NOMO-1 treated with DMSO at 0.1 percent for 48 hours (cell line): ENCODE measurements around the gene NDUFV1.

Experiments
- DNase-seq: peaks from one replicate; lab custom pipeline; 2025; ENCODE audit not compliant: unreplicated experiment; lab: John Stamatoyannopoulos, UW

The NDUFV1 gene

DNA sequence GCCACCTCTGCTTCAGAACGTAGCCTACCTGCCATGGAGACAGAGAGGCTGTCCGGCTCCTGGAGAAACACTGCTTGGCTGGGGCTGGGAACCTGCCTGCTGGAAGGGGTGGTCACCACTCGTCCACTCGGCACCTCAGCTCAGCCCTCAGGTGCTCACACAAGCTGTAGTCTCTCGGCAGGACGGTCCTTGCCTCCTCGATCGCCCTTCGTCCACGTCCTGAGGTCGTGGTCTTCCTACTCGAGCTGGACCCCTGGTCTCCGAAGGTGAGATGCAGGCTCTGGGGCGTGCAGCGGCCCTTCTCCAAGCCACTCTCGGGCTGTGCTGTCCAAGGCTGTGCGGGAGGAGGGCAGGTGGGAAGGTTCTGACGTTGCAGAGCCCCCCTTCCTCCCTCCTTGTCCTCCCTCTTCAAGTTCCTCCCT, 32.7 kb downstream of the NDUFV1 start, which contains the start of gene TBX10:
Gene TBX10, minus strand, starts transcription at position 326 of the 422 bp plus-strand sequence. Its CDS starts 291 bp downstream, at position 35.
- DNase-seq = no peak

DNA sequence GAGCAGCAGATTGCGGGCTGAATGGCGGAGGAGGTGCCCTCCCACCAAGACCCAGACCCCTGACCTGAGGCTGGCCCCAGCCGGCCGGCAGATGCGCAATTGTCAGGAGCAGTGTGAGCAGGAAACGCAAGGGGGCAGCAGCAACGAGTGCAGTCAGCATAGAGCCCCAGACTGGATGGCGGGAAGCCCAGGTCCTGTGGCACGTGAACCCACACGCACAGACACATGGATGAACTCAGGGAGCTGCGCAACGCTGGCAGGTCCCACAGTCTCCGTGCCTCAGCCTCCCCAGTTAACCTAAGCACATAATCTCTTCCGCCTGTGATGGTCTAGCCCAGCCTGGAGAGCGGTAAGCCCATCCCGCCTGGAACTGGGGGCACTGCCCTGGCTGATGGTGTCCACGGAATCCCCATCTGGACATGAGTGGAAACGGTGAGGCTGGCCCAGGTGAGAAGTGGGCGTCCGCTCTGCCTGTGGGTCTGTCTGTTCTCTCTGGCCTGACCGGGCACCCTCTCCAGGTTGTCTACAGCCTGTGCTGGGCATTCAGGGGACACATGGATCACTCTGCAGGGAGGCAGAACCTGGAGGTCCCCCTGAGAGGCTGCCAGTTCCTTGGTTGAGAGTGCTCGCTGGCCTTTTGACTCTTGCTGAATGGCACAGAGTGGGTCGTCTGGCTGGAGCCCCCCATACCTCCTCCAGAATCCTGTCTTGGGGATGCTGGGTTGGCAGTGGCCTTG, 33.5 kb downstream of the NDUFV1 start:
- peak; percentile 52 for DNase-seq

GRCh38 chr11:67640758-67641337, 34.1 kb downstream of the NDUFV1 start:
- DNase-seq = no peak

GRCh38 chr11:67641338-67642172, 34.8 kb downstream of the NDUFV1 start:
- no peak for DNase-seq

GRCh38 chr11:67642173-67643120, 35.7 kb downstream of the NDUFV1 start:
- no peak for DNase-seq

- peak; percentile 13 for DNase-seq
Observed at GRCh38 chr11:67644042-67644441, 37.3 kb downstream of the NDUFV1 start.

GRCh38 chr11:67644472-67645418, 38.0 kb downstream of the NDUFV1 start:
- DNase-seq = no peak

DNA sequence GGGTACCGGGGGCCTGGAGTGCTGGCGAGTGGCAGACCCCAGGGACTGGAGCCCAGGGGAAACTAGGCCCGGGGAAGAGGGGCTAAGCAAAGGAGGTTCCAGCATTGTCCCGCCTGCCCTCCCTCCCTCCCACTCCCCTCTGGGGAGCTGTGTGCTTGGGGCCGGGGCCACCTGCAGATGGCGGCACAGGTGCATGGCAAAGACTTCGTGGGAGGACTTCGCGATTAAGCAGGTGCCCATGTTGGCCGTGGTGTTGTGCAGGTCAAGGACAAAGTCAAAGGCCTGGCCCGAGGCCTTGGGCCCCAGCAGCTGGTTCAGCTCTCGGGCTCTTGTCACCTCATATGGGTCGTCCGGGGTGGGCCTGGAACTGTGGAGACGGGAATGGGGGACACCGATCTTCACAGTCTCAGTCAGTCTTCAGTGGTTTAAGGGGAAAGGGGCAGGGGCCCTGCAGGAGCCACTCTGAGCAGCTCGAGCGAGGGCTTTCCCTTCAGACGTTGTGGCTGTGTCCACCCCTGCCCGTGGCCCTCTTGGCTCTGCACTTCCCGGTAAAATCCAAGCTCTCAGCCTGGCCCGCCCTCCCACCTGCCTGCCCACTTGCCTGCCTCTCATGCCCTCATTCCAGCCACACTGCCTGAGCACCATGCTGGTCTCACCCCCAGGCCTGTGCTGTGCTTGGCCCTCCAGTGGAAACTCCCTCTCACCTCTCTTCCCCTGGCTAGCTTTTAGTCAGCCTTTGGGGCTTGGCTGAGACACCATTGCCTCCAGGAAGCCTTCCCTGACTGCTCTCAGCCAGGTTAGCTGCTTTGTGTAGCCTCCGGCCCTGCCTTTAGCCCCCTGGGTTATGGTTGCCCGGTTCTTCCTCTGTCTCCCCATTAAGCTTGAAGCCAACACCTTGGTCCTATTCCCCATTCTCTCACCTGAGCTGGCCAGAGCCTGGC, 39.1 kb downstream of the NDUFV1 start:
- DNase-seq = no peak

- DNase-seq = peak; percentile 78
Observed at GRCh38 chr11:67646535-67647336, 40.0 kb downstream of the NDUFV1 start.

- no peak for DNase-seq
Observed at GRCh38 chr11:67647471-67647870, 40.7 kb downstream of the NDUFV1 start.

DNA sequence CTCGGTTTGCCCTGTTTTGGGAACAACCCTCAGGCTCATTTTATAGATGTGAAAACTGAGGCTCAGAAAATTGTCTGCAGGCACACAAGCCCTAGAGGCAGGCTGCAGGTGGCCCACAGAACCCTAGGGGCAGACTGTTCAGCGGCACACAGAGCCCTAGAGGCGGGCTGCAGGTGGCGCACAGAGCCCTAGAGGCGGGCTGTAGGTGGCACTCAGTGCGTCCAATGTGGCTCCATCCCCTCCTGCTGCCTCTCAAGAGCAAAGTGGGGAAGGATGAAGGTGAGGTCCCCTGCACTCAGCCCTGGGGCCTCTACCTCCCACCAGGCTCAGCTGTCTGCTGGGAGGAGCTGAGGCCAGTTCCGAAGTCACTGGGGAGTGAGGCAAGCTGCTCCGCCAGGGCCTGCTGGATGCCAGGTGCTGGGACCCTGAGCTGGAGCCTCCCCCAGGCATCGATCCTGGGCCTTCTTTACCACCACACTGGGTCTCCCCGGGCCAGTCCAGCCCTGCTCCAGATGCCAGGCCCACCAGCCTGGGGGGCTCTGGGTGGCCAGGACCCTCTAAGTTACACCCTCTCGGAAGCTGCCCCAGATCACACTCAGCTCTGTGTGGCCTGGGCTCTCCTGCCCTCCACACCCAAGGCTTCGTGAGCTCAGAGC, 41.5 kb downstream of the NDUFV1 start:
- DNase-seq = peak; percentile 75

DNA sequence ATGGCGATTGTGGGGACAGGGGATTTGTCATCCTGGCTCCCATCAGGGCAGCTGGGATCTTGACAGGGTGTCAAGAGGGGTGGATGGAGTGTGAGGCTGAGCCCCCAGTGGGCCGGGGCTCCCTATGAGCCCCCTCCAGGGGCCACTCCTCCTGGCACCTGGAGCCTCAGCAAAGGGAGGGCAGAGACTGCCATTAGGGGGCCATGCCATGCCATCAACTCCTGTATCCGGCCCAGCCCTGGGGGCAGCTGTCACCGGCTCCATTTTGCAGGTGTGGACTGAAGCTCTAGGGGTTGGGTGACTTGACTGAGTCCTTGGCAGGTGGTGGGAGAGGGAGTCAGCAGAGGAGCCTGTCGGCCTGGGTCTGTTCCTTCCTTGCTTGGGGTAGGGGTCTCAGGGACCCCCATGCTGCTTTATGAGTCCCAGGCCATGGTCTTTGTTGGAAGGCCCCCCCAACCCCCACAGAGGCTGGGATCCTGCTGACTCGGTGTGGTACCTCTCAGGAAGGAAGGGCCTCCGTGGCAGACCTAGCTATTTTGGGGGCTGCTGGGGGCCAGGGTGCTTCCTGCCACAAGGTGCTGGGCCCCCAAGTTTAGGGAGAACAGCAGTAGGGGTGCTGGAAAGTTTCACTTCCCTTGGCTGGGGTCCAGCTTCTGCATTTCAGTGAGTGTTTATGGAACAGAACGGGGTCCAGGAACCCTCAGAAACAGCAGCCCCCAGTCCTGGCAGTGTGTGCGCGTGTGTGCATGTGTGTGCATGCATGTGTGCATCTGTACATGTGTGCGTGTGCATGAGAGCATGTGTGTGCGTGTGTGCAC, 42.3 kb downstream of the NDUFV1 start:
- peak; percentile 62 for DNase-seq

DNA sequence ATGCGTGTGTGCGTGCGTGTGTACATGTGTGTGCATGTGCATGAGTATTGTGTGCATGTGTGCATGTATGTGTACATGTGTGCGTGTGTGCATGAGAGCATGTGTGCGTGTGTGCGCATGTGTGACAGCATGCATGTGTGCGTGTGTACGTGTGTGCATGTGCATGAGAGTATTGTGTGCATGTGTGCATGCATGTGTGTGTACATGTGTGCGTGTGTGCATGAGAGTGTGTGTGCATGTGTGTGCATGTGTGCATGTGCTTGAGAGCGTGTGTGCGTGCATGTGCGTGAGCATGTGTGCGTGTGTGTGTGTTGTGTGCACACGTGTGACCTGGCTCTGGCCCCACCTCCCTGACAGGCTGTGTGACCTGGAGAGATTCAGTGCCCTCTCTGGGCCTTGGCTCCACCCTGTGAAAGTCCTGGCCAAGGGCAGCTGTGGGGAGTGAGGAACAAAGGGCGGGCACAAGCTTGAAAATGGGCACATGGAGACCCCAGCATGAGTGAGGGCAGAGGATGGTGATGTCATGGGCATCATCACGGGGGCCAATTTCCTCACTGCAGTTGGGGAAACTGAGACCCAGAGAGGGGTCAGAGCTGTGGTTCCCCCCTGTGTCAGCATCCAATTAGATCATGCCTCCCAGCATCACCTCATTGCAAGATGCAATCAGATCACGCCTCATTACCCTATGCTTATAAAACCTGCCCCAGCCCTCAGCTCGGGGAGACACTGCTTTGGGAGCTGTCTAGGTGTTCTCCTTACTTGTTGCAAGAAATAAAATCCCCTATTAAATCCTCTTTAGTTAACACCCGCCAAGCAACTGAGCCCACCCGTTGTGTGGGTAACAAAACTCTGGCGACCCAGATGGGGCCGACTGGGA, 43.1 kb downstream of the NDUFV1 start:
- DNase-seq = peak; percentile 50

DNA sequence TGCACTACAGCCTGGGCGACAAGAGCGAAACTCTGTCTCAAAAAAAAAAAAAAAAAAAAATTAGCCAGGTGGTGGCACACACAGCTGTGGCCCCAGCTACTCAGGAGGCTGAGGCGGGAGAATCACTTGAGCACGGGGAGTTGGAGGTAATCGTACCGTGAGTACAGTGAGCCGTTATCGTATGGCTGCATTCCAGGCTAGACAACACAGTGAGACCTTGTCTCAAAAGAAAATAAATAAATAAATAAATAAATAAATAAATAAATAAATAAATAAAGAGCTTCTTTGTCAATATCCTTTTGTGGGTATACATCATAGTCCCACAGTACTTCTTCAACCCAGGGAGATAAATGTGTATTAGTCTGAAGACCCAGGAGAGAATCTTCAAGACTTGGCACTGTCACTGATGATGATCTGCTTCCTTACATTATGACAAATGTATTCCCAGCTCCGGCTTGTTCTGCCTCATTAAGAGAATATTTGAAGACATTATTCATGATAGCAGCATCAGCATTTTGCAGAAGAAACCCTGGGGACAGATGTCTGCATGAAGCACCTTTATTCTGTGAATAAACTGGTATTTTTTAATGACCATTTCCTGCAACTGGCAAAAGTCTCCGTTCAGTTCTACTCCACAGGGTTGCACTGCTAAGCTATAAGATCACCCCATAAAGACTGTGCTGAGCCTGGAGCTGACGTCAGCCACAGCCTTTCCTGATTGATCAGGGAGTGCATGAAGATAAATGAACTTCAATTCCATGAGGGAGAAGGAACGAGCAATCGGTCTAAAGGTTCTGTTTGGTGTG, 45.4 kb downstream of the NDUFV1 start:
- DNase-seq = no peak
